GM12878 (cell line): Measurements from ENCODE around the gene CLEC16A. TPM values are rescaled to one million over a fixed set of nuclear protein-coding genes. Genes with fewer than 3 reads are reported as not detected.

Experiments used
- ATAC-seq: fragments of 200-7000 bp; cut with Tn5 transposase; 3 replicates; pipeline ENCODE4 v1.9.1; 2020; ENCODE audit warnings: mild to moderate bottlenecking, moderate library complexity
- BruUV-seq: library from RNA; stranded (reverse); fragments of 400-500 nt; replicated peaks from 2 replicates; lab custom pipeline; 2021; lab: Mats Ljungman, UMichigan
- CTCF ChIA-PET: fragments of 300-600 bp; sonication (Branson Sonifier 250); formaldehyde crosslinking; extraction: SDS; loops from one replicate; lab custom pipeline; 2021; ENCODE audit warnings: inconsistent platforms; lab: Yijun Ruan, JAX
- POLR2A ChIA-PET: fragments of 350-600 bp; formaldehyde crosslinking; extraction: SDS; loops from one replicate; lab custom pipeline; 2021; ENCODE audit warnings: inconsistent platforms; lab: Charles Lee
- RAD21 ChIA-PET: fragments of 300-600 bp; sonication (Branson Sonifier 250); formaldehyde crosslinking; loops from one replicate; lab custom pipeline; 2023; ENCODE audit warnings: antibody characterized with exemption; ENCODE audit not compliant: unreplicated experiment; lab: Charles Lee
- SMC1A ChIA-PET: fragments of 300-600 bp; sonication (Branson Sonifier 250); formaldehyde crosslinking; loops from one replicate; lab custom pipeline; 2023; ENCODE audit not compliant: unreplicated experiment, uncharacterized antibody; lab: Charles Lee
- DNase-seq: peaks from one replicate; pipeline ENCODE4 v3.0.0-alpha.2; 2011; ENCODE audit warnings: low read depth, low spot score
- FAIRE-seq: peaks from 3 replicates; lab custom pipeline; 2011; peaks lifted over from hg19 to GRCh38; lab: Jason Lieb, UNC
- H2AFZ ChIP-seq: 2 replicates; pipeline ENCODE4 v1.6.0; 2011; ENCODE audit warnings: low read depth, low read length, control low read depth; ENCODE audit not compliant: control insufficient read depth
- H3K27ac ChIP-seq: 2 replicates; pipeline ENCODE4 v1.5.1; 2011; ENCODE audit warnings: control low read depth; ENCODE audit not compliant: control insufficient read depth, insufficient read depth
- H3K27me3 ChIP-seq, 2 experiments: replicated peaks in 1 of 2; 2 replicates each; pipeline versions ENCODE4 v1.6.0 to v1.6.1; 2011; ENCODE audit warnings: low read length in 1 of 2; ENCODE audit not compliant: control insufficient read depth in 2 of 2, insufficient read depth in 2 of 2
- H3K36me3 ChIP-seq, 2 experiments: 2 replicates each; pipeline ENCODE4 v1.5.1; 2011; ENCODE audit warnings: low read length in 1 of 2; ENCODE audit not compliant: control insufficient read depth in 2 of 2, insufficient read depth in 2 of 2
- H3K4me1 ChIP-seq: 2 replicates; pipeline ENCODE4 v1.6.1; 2011; ENCODE audit warnings: mild to moderate bottlenecking, low read length, moderate library complexity, mixed read lengths; ENCODE audit not compliant: control insufficient read depth, insufficient read depth
- H3K4me2 ChIP-seq: 2 replicates; pipeline ENCODE4 v1.6.0; 2011; ENCODE audit warnings: control low read depth; ENCODE audit not compliant: control insufficient read depth, insufficient read depth
- H3K4me3 ChIP-seq: fragments of 200-600 bp; sonication (generic); 2 replicates; pipeline ENCODE4 v1.5.1; 2016
- H3K79me2 ChIP-seq: 2 replicates; pipeline ENCODE4 v1.6.0; 2011; ENCODE audit warnings: low read length; ENCODE audit not compliant: control insufficient read depth, insufficient read depth
- H3K9ac ChIP-seq: 2 replicates; pipeline ENCODE4 v1.8.0; 2011; ENCODE audit warnings: low read length, control low read depth, mixed read lengths; ENCODE audit not compliant: control insufficient read depth, insufficient read depth
- H3K9me3 ChIP-seq: replicated peaks from 3 replicates; pipeline ENCODE4 v1.5.1; 2011; ENCODE audit warnings: mild to moderate bottlenecking, low read length; ENCODE audit not compliant: control insufficient read depth, insufficient read depth
- H4K20me1 ChIP-seq: 2 replicates; pipeline ENCODE4 v1.6.0; 2011; ENCODE audit not compliant: control insufficient read depth, insufficient read depth
- ATF3 ChIP-seq: IDR thresholded peaks from 2 replicates; pipeline ENCODE4 v1.6.1; 2011; ENCODE audit warnings: low read depth, mild to moderate bottlenecking, low read length, moderate library complexity, borderline replicate concordance; ENCODE audit errors: extremely low read depth
- CBFB ChIP-seq: IDR thresholded peaks from 2 replicates; pipeline ENCODE4 v1.6.1; 2016; ENCODE audit warnings: antibody characterized with exemption, low read depth
- CUX1 ChIP-seq: IDR thresholded peaks from 2 replicates; pipeline ENCODE4 v1.6.1; 2012; ENCODE audit warnings: improper control_type of control experiment, low read depth, low read length; ENCODE audit not compliant: insufficient replicate concordance
- E2F8 ChIP-seq: fragments of 450-650 bp; IDR thresholded peaks from 2 replicates; pipeline ENCODE4 v1.6.1; 2018; ENCODE audit warnings: mild to moderate bottlenecking, low read depth, moderate library complexity; ENCODE audit not compliant: partially characterized antibody
- HSF1 ChIP-seq: fragments of 150-350 bp; IDR thresholded peaks from 2 replicates; pipeline ENCODE4 v1.6.1; 2014; ENCODE audit warnings: mild to moderate bottlenecking, low read depth, low read length
- TARDBP ChIP-seq: IDR thresholded peaks from 2 replicates; pipeline ENCODE4 v1.6.1; 2016; ENCODE audit warnings: borderline replicate concordance
- WGBS: methylation state at CpG from one replicate; pipeline ENCODE4 v1.1.6; 2016; ENCODE audit warnings: low lambda C conversion rate; ENCODE audit not compliant: insufficient replicate concordance, insufficient coverage; ENCODE audit errors: missing lambda C conversion rate; 5-methylcytosine and 5-hydroxymethylcytosine counted together
- in situ Hi-C: fragments of 300-500 bp; cut with MboI; formaldehyde crosslinking; loops from 9 replicates; pipeline ENCODE4 v1.14.3; 2018; ENCODE audit warnings: mixed read lengths
- intact Hi-C: fragments of 100-400 bp; cut with micrococcal nuclease; formaldehyde crosslinking; loops from one replicate; pipeline ENCODE4 v1.14.2; 2022; ENCODE audit not compliant: unreplicated experiment
- polyA plus RNA-seq, 11 experiments: library from polyadenylated mRNA; depleted of rRNA in 4 of 11; unstranded in 6 of 11; stranded (reverse) in 5 of 11; fragments of >200 nt; fragmentation: Nextera tagmentation in 4 of 11; fragmentation: Illumina TruSeq in 1 of 11; extraction: Ambion mirVana in 4 of 11; extraction: Trizol in 1 of 11; gene quantifications; 1 replicate in 1 of 11; 2 replicates in 10 of 11; pipeline versions ENCODE4 v1.2.1 to v1.2.3, GENCODE V29; 2011 to 2016; ENCODE audit warnings: inconsistent platforms in 2 of 11, missing spikeins in 2 of 11, low read depth in 1 of 11
- total RNA-seq, 4 experiments: library from RNA; depleted of rRNA in 3 of 4; stranded (reverse); fragments of >200 nt in 3 of 4; fragmentation: Illumina TruSeq in 1 of 4; extraction: Trizol in 1 of 4; gene quantifications; 2 replicates each; pipeline versions ENCODE4 v1.2.1 to v1.2.3, GENCODE V29; 2013 to 2021

CLEC16A gene
- total and polyA plus RNA-seq, 10 of the 15 experiments (the other 5 are each of a cell fraction or from before 2014, with no cell fraction given): 1.5 to 28.8 (median 19.2) TPM

- TF ChIP-seq E2F8 (no peak), CBFB (no peak), HSF1 (no peak)
Observed at GRCh38 chr16:11082860-11083388, 138.6 kb downstream of the CLEC16A start (continued).

- no peak overlapping the region for H3K9ac ChIP-seq
- no peak for FAIRE-seq
- H3K4me1 ChIP-seq: peaks cover 18% of the 10 kb centered on the region
- peaks cover 0 to 8% of the 10 kb centered on the region in 2 experiments; a peak in 3 of 4 replicates for H3K36me3 ChIP-seq
- H3K4me3 ChIP-seq: no peak overlapping the region
- no peak for ATAC-seq
- TF ChIP-seq ATF3 (no peak), TARDBP (no peak), CUX1 (no peak)
- TF ChIP-seq, all 136 proteins: peak for 0
- BruUV-seq: no TSS peak
- SMC1A ChIA-PET: no interaction called here
- intact Hi-C loops: no loop called here
- Histone ChIP-seq H3K79me2 (no peaks in the 10 kb centered on the region), H3K9me3 (no peaks in the 10 kb centered on the region), H3K27me3 (no peaks in the 10 kb centered on the region), H3K27ac (no peak overlapping the region), H2AFZ (no peak overlapping the region), H4K20me1 (no peaks in the 10 kb centered on the region), H3K4me2 (no peak overlapping the region)
- in situ Hi-C loops: no loop called here
- RAD21 ChIA-PET: no interaction called here
- POLR2A ChIA-PET: no interaction called here
- CTCF ChIA-PET: no interaction called here
- DNase-seq: no peak
- 98% methylated on average over 11 of the region's 11 CpGs for WGBS
Observed at GRCh38 chr16:11084484-11084875, 140.1 kb downstream of the CLEC16A start.
